K562 (cell line): ENCODE results near the gene HIVEP3. TPM values are rescaled to one million over a fixed set of nuclear protein-coding genes. Genes with fewer than 3 reads are reported as not detected.

Experiments used
- ATAC-seq: fragments of 200-7000 bp; cut with Tn5 transposase; 3 replicates; pipeline ENCODE4 v1.9.1; 2020; ENCODE audit warnings: moderate library complexity
- BruUV-seq: library from RNA; stranded (reverse); fragments of 400-500 nt; replicated peaks from 2 replicates; lab custom pipeline; 2021; lab: Mats Ljungman, UMichigan
- CTCF ChIA-PET: fragments of 300-600 bp; formaldehyde crosslinking; extraction: SDS; loops from one replicate; lab custom pipeline; 2021; ENCODE audit warnings: low intra/inter-chr PET ratio; lab: Yijun Ruan, JAX
- POLR2A ChIA-PET: fragments of 300-600, 350-650 bp; sonication (Branson Sonifier 250); formaldehyde crosslinking; extraction: SDS; loops from one replicate; lab custom pipeline; 2021; ENCODE audit warnings: antibody characterized with exemption, inconsistent platforms; lab: Yijun Ruan, JAX
- DNase-seq, 4 experiments: peaks; one replicate each; pipeline versions ENCODE4 v3.0.0 to v3.0.0-alpha.2; 2011 to 2018; ENCODE audit warnings: low spot score in 3 of 4, mixed read lengths in 3 of 4; ENCODE audit errors: extremely low read depth in 1 of 4
- FAIRE-seq: peaks from 2 replicates; lab custom pipeline; 2011; peaks lifted over from hg19 to GRCh38; lab: Jason Lieb, UNC
- H2AFZ ChIP-seq: 2 replicates; pipeline ENCODE4 v1.6.0; 2011; ENCODE audit warnings: low read depth, low read length, control low read depth, inconsistent platforms
- H3K27ac ChIP-seq: fragments of 200-600 bp; 3 replicates; pipeline ENCODE4 v1.8.0; 2011; ENCODE audit warnings: low read depth, mild to moderate bottlenecking, control low read depth, inconsistent platforms, low read length, moderate library complexity, mixed read lengths; ENCODE audit errors: extremely low read depth
- H3K27me3 ChIP-seq, 2 experiments: fragments of 300-600 bp in 1 of 2; 2 replicates in 1 of 2; 3 replicates in 1 of 2; pipeline versions ENCODE4 v1.6.0 to v1.8.0; 2011; ENCODE audit warnings: inconsistent platforms in 2 of 2, low read length in 2 of 2, mild to moderate bottlenecking in 1 of 2, mixed read lengths in 1 of 2, moderate library complexity in 1 of 2; ENCODE audit not compliant: control insufficient read depth in 2 of 2, insufficient read depth in 2 of 2
- H3K36me3 ChIP-seq: fragments of 300-600 bp; 3 replicates; pipeline ENCODE4 v1.8.0; 2011; ENCODE audit warnings: mild to moderate bottlenecking, low read length, inconsistent platforms; ENCODE audit not compliant: control insufficient read depth, insufficient read depth
- H3K4me1 ChIP-seq, 2 experiments: fragments of 200-600 bp in 1 of 2; replicated peaks in 1 of 2; 2 replicates in 1 of 2; 3 replicates in 1 of 2; pipeline versions ENCODE4 v1.5.1 to v1.8.0; 2011; ENCODE audit warnings: inconsistent platforms in 2 of 2, low read length in 2 of 2, mild to moderate bottlenecking in 1 of 2, mixed read lengths in 1 of 2, moderate library complexity in 1 of 2; ENCODE audit not compliant: control insufficient read depth in 2 of 2, insufficient read depth in 2 of 2
- H3K4me2 ChIP-seq: 2 replicates; pipeline ENCODE4 v1.6.1; 2011; ENCODE audit warnings: low read length, control low read depth, inconsistent platforms, mixed read lengths; ENCODE audit not compliant: insufficient read depth
- H3K4me3 ChIP-seq: fragments of 200-600 bp; sonication (generic), shearing (Covaris generic); 2 replicates; pipeline ENCODE4 v1.5.1; 2016; ENCODE audit warnings: control low read depth, inconsistent platforms
- H3K79me2 ChIP-seq: fragments of 200-600 bp; 3 replicates; pipeline ENCODE4 v1.8.0; 2011; ENCODE audit warnings: low read length, inconsistent platforms; ENCODE audit not compliant: control insufficient read depth, insufficient read depth
- H3K9ac ChIP-seq, 2 experiments: 2 replicates each; pipeline versions ENCODE4 v1.6.0 to v1.6.1; 2011; ENCODE audit warnings: low read depth in 2 of 2, low read length in 2 of 2, control low read depth in 1 of 2, inconsistent platforms in 1 of 2, mild to moderate bottlenecking in 1 of 2, mixed read lengths in 1 of 2; ENCODE audit not compliant: insufficient read depth in 1 of 2
- H3K9me1 ChIP-seq: one replicate; pipeline ENCODE4 v1.6.0; 2011; ENCODE audit warnings: inconsistent platforms, mild to moderate bottlenecking, low read length, moderate library complexity; ENCODE audit not compliant: control insufficient read depth, insufficient read depth
- H3K9me3 ChIP-seq: replicated peaks from 2 replicates; pipeline ENCODE4 v1.5.1; 2011; ENCODE audit warnings: low read depth, low read length, inconsistent platforms; ENCODE audit not compliant: control insufficient read depth, insufficient read depth
- H4K20me1 ChIP-seq: replicated peaks from 2 replicates; pipeline ENCODE4 v1.6.1; 2011; ENCODE audit warnings: low read length, inconsistent platforms, mixed read lengths; ENCODE audit not compliant: control insufficient read depth, insufficient read depth
- KHSRP ChIP-seq: fragments of 450-650 bp; IDR thresholded peaks from 2 replicates; pipeline ENCODE4 v1.6.1; 2017
- MAFK ChIP-seq: IDR thresholded peaks from 2 replicates; pipeline ENCODE4 v1.6.1; 2011; ENCODE audit warnings: low read length, improper control_type of control experiment
- MYBL2 ChIP-seq, 2 experiments: fragments of 450-650 bp in 1 of 2; sonication (generic) in 1 of 2; formaldehyde crosslinking in 1 of 2; IDR thresholded peaks; 2 replicates each; pipeline versions ENCODE4 v1.6.1 to v1.8.1; 2017 to 2022; ENCODE audit warnings: borderline replicate concordance in 1 of 2, inconsistent platforms in 1 of 2, low read depth in 1 of 2, mild to moderate bottlenecking in 1 of 2, missing genetic modification reagents in 1 of 2, moderate library complexity in 1 of 2
- NR1H2 ChIP-seq: sonication (generic); formaldehyde crosslinking; IDR thresholded peaks from 2 replicates; pipeline ENCODE4 v1.4.0; 2020; ENCODE audit warnings: mild to moderate bottlenecking, missing genetic modification reagents
- POLR2A ChIP-seq: fragments of 450-650 bp; conservative IDR thresholded peaks from 2 replicates; pipeline ENCODE4 v1.6.1; 2016
- POLR2AphosphoS2 ChIP-seq: IDR thresholded peaks from 2 replicates; pipeline ENCODE4 v1.6.1; 2012; ENCODE audit warnings: low read length, improper control_type of control experiment
- PPARD ChIP-seq: fragments of 250-450 bp; sonication (Bioruptor Pico); IDR thresholded peaks from 2 replicates; pipeline ENCODE4 v1.8.0; 2022; ENCODE audit warnings: inconsistent platforms, mild to moderate bottlenecking, moderate library complexity
- ZNF778 ChIP-seq: fragments of 450-650 bp; formaldehyde crosslinking; IDR thresholded peaks from 2 replicates; pipeline ENCODE4 v1.4.0; 2020; ENCODE audit warnings: mild to moderate bottlenecking, moderate library complexity
- WGBS: fragments of 100-300 bp; shearing (Covaris generic); methylation state at CpG from one replicate; pipeline ENCODE4 v1.1.6; 2016; ENCODE audit warnings: low coverage, mixed read lengths; ENCODE audit not compliant: insufficient coverage; ENCODE audit errors: missing lambda C conversion rate; 5-methylcytosine and 5-hydroxymethylcytosine counted together
- in situ Hi-C: fragments of 300-500 bp; cut with MboI; formaldehyde crosslinking; loops from 4 replicates; pipeline ENCODE4 v1.15.0; 2018; ENCODE audit warnings: inconsistent platforms, mixed read lengths
- intact Hi-C: fragments of 100-400 bp; cut with micrococcal nuclease; formaldehyde crosslinking; loops from 2 replicates; pipeline ENCODE4 v1.14.2; 2022
- polyA plus RNA-seq, 8 experiments: library from polyadenylated mRNA; depleted of rRNA in 4 of 8; stranded (reverse) in 5 of 8; unstranded in 3 of 8; fragments of >200 nt; fragmentation: Nextera tagmentation in 2 of 8; fragmentation: Illumina TruSeq in 1 of 8; extraction: Ambion mirVana in 2 of 8; extraction: Trizol in 1 of 8; gene quantifications; 2 replicates each; pipeline versions ENCODE4 v1.2.1 to v1.2.3, GENCODE V29; 2011 to 2014; ENCODE audit warnings: inconsistent platforms in 1 of 8, missing spikeins in 1 of 8
- total RNA-seq, 7 experiments: library from RNA; depleted of rRNA in 6 of 7; stranded (reverse); fragments of >200 nt in 6 of 7; fragmentation: Illumina TruSeq in 2 of 7; extraction: Trizol in 2 of 7; gene quantifications; 2 replicates each; pipeline versions ENCODE4 v1.2.1 to v1.2.3, GENCODE V29; 2011 to 2021; ENCODE audit warnings: low replicate concordance in 1 of 7

The HIVEP3 gene
- total and polyA plus RNA-seq, 9 of the 15 experiments (the other 6 are each of a cell fraction or from before 2014, with no cell fraction given), result 0.09 to 0.58 (median 0.34) TPM; not detected in 1

GRCh38 chr1:41566274-41566885, 352.3 kb downstream of the HIVEP3 start:
- no peak for FAIRE-seq
- Histone ChIP-seq H3K36me3 (no peaks in the 10 kb centered on the region), H4K20me1 (no peaks in the 10 kb centered on the region), H2AFZ (no peak overlapping the region), H3K9ac (no peak overlapping the region), H3K79me2 (no peaks in the 10 kb centered on the region), H3K4me2 (no peak overlapping the region), H3K27ac (no peak overlapping the region), H3K4me3 (no peak overlapping the region), H3K9me1 (no peaks in the 10 kb centered on the region), H3K4me1 (no peaks in the 10 kb centered on the region), H3K27me3 (peaks cover 9 to 29% of the 10 kb centered on the region in 2 experiments; a peak in 4 of 5 replicates), H3K9me3 (no peaks in the 10 kb centered on the region)
- intact Hi-C loops (no loop called here), in situ Hi-C loops (no loop called here)
- no TSS peak for BruUV-seq
- POLR2A ChIA-PET, result interaction anchor here (0.6 kb wide), 1 partner anchor 508 kb away, joined by 3 read pairs; no protein-coding TSS in a partner anchor
- CTCF ChIA-PET, result no interaction called here
- no peak for DNase-seq
- WGBS, result 0% methylated on average over 5 of the region's 5 CpGs
- no peak for ATAC-seq
- no peak for TF ChIP-seq KHSRP
- no peak for TF ChIP-seq MYBL2 (IDR thresholded peaks at IDR 0.05; ENCODE audit: low read depth)
- no peak for TF ChIP-seq MYBL2 (CRISPR knock-in tag; IDR thresholded peaks at IDR 0.05; ENCODE audit: borderline replicate concordance)
- TF ChIP-seq MAFK, result no peak
- TF ChIP-seq PPARD (CRISPR knock-in tag), result no peak
- no peak for TF ChIP-seq POLR2A
- TF ChIP-seq ZNF778, result no peak
- no peak for TF ChIP-seq POLR2AphosphoS2
- TF ChIP-seq NR1H2 (CRISPR knock-in tag), result no peak
